WTC11 (cell line): ENCODE data around the gene PRSS56. TPM values are rescaled to one million over a fixed set of nuclear protein-coding genes. Genes with fewer than 3 reads are reported as not detected.

ENCODE experiments used
- ATAC-seq: fragments of 200-7000 bp; cut with Tn5 transposase; 2 replicates; pipeline ENCODE4 v1.10.0; 2021; ENCODE audit warnings: mild to moderate bottlenecking, moderate library complexity
- CTCF ChIA-PET: fragments of 300-600 bp; sonication (Branson Sonifier 250); formaldehyde crosslinking; loops from one replicate; lab custom pipeline; 2021; ENCODE audit warnings: antibody characterized with exemption; lab: Charles Lee
- POLR2A ChIA-PET: fragments of 350-600 bp; sonication (Branson Sonifier 250); formaldehyde crosslinking; loops from one replicate; lab custom pipeline; 2021; ENCODE audit warnings: antibody characterized with exemption; lab: Charles Lee
- DNase-seq: peaks from one replicate; pipeline ENCODE4 v3.0.0; 2021; ENCODE audit warnings: low spot score
- H3K27ac Mint-ChIP-seq: 2 replicates; pipeline ENCODE4 v1.8.0; 2021; ENCODE audit warnings: mixed read lengths
- H3K27me3 Mint-ChIP-seq: 2 replicates; pipeline ENCODE4 v1.8.0; 2021; ENCODE audit warnings: low read depth, mild to moderate bottlenecking, moderate library complexity, mixed read lengths
- H3K36me3 Mint-ChIP-seq: 2 replicates; pipeline ENCODE4 v1.8.0; 2021; ENCODE audit warnings: mixed read lengths
- H3K4me1 Mint-ChIP-seq: 2 replicates; pipeline ENCODE4 v1.8.0; 2022; ENCODE audit warnings: mixed read lengths
- H3K4me3 Mint-ChIP-seq: 2 replicates; pipeline ENCODE4 v1.8.0; 2021; ENCODE audit warnings: mild to moderate bottlenecking, moderate library complexity, mixed read lengths
- H3K9me3 Mint-ChIP-seq: 2 replicates; pipeline ENCODE4 v1.8.0; 2021; ENCODE audit warnings: mixed read lengths
- AR ChIP-seq: fragments of 250-450 bp; sonication (Bioruptor Pico); IDR thresholded peaks from 2 replicates; pipeline ENCODE4 v1.9.0; 2021; ENCODE audit warnings: mild to moderate bottlenecking
- CTCF ChIP-seq: fragments of 200-600 bp; IDR thresholded peaks from 2 replicates; pipeline ENCODE4 v1.8.0; 2022; ENCODE audit warnings: antibody characterized with exemption
- E2F4 ChIP-seq: sonication (generic); formaldehyde crosslinking; IDR thresholded peaks from 2 replicates; pipeline ENCODE4 v1.8.1; 2022; ENCODE audit warnings: low read depth, mild to moderate bottlenecking, moderate library complexity, missing genetic modification reagents, borderline replicate concordance
- ESRRA ChIP-seq: sonication (generic); formaldehyde crosslinking; IDR thresholded peaks from 2 replicates; pipeline ENCODE4 v1.8.1; 2022; ENCODE audit warnings: mild to moderate bottlenecking, missing genetic modification reagents, borderline replicate concordance
- FOXK1 ChIP-seq: sonication (generic); formaldehyde crosslinking; IDR thresholded peaks from 2 replicates; pipeline ENCODE4 v1.8.0; 2022; ENCODE audit warnings: mild to moderate bottlenecking, moderate library complexity, missing genetic modification reagents
- FOXP1 ChIP-seq: sonication (generic); formaldehyde crosslinking; IDR thresholded peaks from 2 replicates; pipeline ENCODE4 v1.8.0; 2022; ENCODE audit warnings: missing genetic modification reagents, mild to moderate bottlenecking, moderate library complexity, borderline replicate concordance
- FOXP4 ChIP-seq: sonication (generic); formaldehyde crosslinking; IDR thresholded peaks from 2 replicates; pipeline ENCODE4 v1.8.0; 2022; ENCODE audit warnings: mild to moderate bottlenecking, missing genetic modification reagents
- HMGXB4 ChIP-seq: sonication (generic); formaldehyde crosslinking; IDR thresholded peaks from 2 replicates; pipeline ENCODE4 v1.8.1; 2023; ENCODE audit warnings: mild to moderate bottlenecking, moderate library complexity, missing genetic modification reagents
- MXD4 ChIP-seq: fragments of 250-450 bp; sonication (Bioruptor Pico); IDR thresholded peaks from 2 replicates; pipeline ENCODE4 v1.8.0; 2021; ENCODE audit warnings: mild to moderate bottlenecking, moderate library complexity, borderline replicate concordance
- NFATC4 ChIP-seq: fragments of 250-450 bp; sonication (Bioruptor Pico); IDR thresholded peaks from 2 replicates; pipeline ENCODE4 v1.9.0; 2021; ENCODE audit warnings: mild to moderate bottlenecking
- NFE2L1 ChIP-seq: sonication (generic); formaldehyde crosslinking; IDR thresholded peaks from 2 replicates; pipeline ENCODE4 v1.8.1; 2023; ENCODE audit warnings: missing genetic modification reagents
- NR3C1 ChIP-seq: sonication (generic); formaldehyde crosslinking; conservative IDR thresholded peaks from 2 replicates; pipeline ENCODE4 v1.8.1; 2023; ENCODE audit warnings: low read depth, mild to moderate bottlenecking, missing genetic modification reagents
- RORB ChIP-seq: fragments of 250-450 bp; sonication (Bioruptor Pico); IDR thresholded peaks from 2 replicates; pipeline ENCODE4 v1.9.0; 2021; ENCODE audit warnings: mild to moderate bottlenecking
- TCF7 ChIP-seq: sonication (generic); formaldehyde crosslinking; IDR thresholded peaks from 2 replicates; pipeline ENCODE4 v1.8.0; 2022; ENCODE audit warnings: mild to moderate bottlenecking, low read depth, missing genetic modification reagents, moderate library complexity
- ZNF281 ChIP-seq: sonication (generic); formaldehyde crosslinking; IDR thresholded peaks from 2 replicates; pipeline ENCODE4 v1.8.0; 2023; ENCODE audit warnings: mild to moderate bottlenecking, missing genetic modification reagents
- ZNF317 ChIP-seq: sonication (generic); formaldehyde crosslinking; IDR thresholded peaks from 2 replicates; pipeline ENCODE4 v1.8.1; 2023; ENCODE audit warnings: low read depth, mild to moderate bottlenecking, moderate library complexity, missing genetic modification reagents, borderline replicate concordance
- ZNF423 ChIP-seq: fragments of 250-450 bp; sonication (Bioruptor Pico); IDR thresholded peaks from 2 replicates; pipeline ENCODE4 v2.1.2; 2022; ENCODE audit warnings: mild to moderate bottlenecking, moderate library complexity
- ZNF425 ChIP-seq: fragments of 250-450 bp; sonication (Bioruptor Pico); conservative IDR thresholded peaks from 2 replicates; pipeline ENCODE4 v1.9.0; 2021; ENCODE audit warnings: mild to moderate bottlenecking
- total RNA-seq: library from RNA; stranded (reverse); gene quantifications from 3 replicates; pipeline ENCODE4 v1.2.3, GENCODE V29; 2021

PRSS56 gene
- total RNA-seq, 1 experiment from 2014 or later, result not detected

- H3K27ac Mint-ChIP-seq, result no peak overlapping the region
- peaks cover 7% of the 10 kb centered on the region; the same call in 1 of the 2 replicates for H3K4me1 Mint-ChIP-seq
- no peaks in the 10 kb centered on the region for H3K9me3 Mint-ChIP-seq
- no peaks in the 10 kb centered on the region; the same call in 1 of the 2 replicates for H3K27me3 Mint-ChIP-seq
- no peaks in the 10 kb centered on the region for H3K36me3 Mint-ChIP-seq
- TF ChIP-seq ZNF281 (CRISPR knock-in tag) (no peak), E2F4 (no peak), HMGXB4 (CRISPR knock-in tag) (no peak), ZNF425 (CRISPR knock-in tag) (no peak)
- ATAC-seq (no peak), DNase-seq (no peak)
- H3K4me3 Mint-ChIP-seq, result no peak overlapping the region
- POLR2A ChIA-PET, result no interaction called here
- CTCF ChIA-PET, result interaction anchor here (0.9 to 6.9 kb wide), 3 partner anchors 9 to 147 kb away, joined by 3 to 73 read pairs (median 4); partner anchors contain the start of gene PRSS56
These were observed 6.8 kb upstream of the PRSS56 start for GRCh38 chr2:232513353-232513752.

GRCh38 chr2:232515639-232516038 lies 4.5 kb upstream of the PRSS56 start:
- Mint-ChIP-seq H3K9me3 (no peaks in the 10 kb centered on the region), H3K4me1 (peaks cover 7% of the 10 kb centered on the region; the same call in 1 of the 2 replicates), H3K27me3 (peaks cover 6% of the 10 kb centered on the region), H3K36me3 (no peaks in the 10 kb centered on the region), H3K4me3 (no peak overlapping the region), H3K27ac (no peak overlapping the region)
- ATAC-seq, result no peak
- no peak for DNase-seq
- CTCF ChIA-PET, result interaction anchor here (0.7 to 2.1 kb wide), 6 partner anchors 8 to 277 kb away, joined by 3 to 14 read pairs (median 4); no protein-coding TSS in a partner anchor
- POLR2A ChIA-PET, result no interaction called here
- TF ChIP-seq MXD4 (no peak), AR (no peak), NR3C1 (CRISPR knock-in tag) (no peak), ZNF423 (CRISPR knock-in tag) (no peak), NFE2L1 (CRISPR knock-in tag) (no peak), NFATC4 (no peak), FOXP1 (CRISPR knock-in tag) (no peak), ZNF317 (no peak), FOXK1 (CRISPR knock-in tag) (no peak), E2F4 (no peak), ESRRA (CRISPR knock-in tag) (no peak), FOXP4 (no peak), TCF7 (CRISPR knock-in tag) (no peak), RORB (CRISPR knock-in tag) (no peak), CTCF (no peak)
